Nucleus accumbens (tissue), 56 donors: ENCODE measurements around the gene FAM210A.

Experiments
- DNase-seq, 56 donors: peaks; one replicate each; lab custom pipeline; 2025; lab: John Stamatoyannopoulos, UW

FAM210A gene

GRCh38 chr18:13624563-13625237 lies 101.7 kb downstream of the FAM210A start:
- peak in 1 of 56 donors; percentile 28 for DNase-seq

DNA sequence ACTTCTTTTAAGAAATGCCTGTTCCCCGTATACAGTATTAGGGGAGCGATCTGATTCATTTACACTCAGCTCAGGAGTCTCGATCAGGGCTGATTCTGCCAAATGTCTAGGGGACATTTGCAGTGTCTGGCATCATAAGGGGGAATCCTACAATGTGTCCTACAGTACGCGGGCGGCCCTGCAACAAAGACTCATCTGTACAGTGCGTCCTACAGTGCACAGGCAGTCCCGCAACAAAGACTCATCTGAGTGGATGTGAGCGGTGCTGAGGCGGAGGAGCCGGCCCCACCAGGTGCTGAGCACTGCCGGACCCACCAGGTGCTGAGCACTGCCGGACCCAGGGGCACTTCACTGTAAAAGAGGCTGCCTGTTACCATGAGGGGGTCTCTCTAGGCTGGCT lies 102.5 kb downstream of the FAM210A start:
- DNase-seq: peak in 12 of 56 donors; percentile 29 to 68 (median 44)

- no peak for DNase-seq
Observed at GRCh38 chr18:13623348-13623747, 103.0 kb downstream of the FAM210A start.

DNA sequence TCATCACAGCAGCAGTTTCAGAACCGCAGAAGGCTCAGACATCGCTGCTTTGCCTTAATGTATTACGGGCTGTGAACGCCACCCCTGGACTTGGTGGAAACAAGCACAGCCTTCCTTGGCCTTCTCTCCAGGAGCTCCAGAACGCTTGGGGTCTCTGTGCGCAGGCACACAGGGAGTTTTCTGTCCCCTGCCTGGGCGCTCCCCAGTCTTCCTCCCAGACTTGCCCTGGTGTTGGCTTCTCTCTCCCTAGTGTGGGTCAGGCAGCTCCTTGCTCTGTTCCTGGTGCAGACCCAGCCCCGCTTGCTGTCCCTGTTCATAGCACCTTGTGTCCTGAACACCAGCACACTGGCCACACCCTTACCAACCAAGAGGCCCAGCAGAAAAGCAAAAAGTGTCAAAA lies 103.6 kb downstream of the FAM210A start:
- DNase-seq: no peak

DNA sequence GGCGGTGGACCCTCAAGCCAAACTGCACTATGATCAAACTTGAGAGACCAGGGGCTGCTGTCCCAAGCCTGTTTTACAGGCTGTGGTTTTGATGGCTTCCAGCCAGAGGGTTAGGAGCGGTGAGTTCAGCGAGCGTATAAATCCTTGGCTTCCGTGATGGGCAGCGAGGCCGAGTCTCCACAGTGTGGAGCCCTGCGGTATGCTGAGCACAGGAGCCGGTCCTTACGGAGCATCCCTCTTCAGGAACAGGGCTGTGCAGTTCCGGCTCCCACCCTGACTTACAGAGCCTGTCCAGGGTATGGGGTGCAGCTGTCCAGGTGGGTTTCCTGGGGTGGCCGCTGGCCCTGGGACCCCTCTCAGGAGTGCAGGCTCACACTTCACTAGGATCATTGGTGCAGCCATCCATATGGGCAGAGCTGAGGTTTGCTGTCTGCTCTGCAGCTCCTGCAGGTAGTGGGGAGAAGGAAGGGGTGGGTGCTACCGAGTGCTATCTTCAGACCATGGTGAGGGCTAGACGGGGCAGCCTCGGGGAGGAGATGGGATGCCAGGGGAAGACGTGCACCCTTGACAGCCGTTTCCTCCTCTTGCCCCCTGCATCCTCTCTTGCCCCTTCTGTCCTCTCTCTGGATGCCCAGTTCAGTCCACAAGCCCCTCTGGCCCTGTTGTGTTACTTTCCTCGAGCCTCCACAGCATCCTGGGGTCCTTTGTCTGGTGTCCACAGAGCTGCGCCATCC lies 104.3 kb downstream of the FAM210A start:
- no peak for DNase-seq

GRCh38 chr18:13621446-13621849 lies 104.9 kb downstream of the FAM210A start:
- no peak for DNase-seq

- no peak for DNase-seq
Observed at GRCh38 chr18:13620818-13621445, 105.4 kb downstream of the FAM210A start.

GRCh38 chr18:13620206-13620672 lies 106.1 kb downstream of the FAM210A start:
- DNase-seq: no peak

DNA sequence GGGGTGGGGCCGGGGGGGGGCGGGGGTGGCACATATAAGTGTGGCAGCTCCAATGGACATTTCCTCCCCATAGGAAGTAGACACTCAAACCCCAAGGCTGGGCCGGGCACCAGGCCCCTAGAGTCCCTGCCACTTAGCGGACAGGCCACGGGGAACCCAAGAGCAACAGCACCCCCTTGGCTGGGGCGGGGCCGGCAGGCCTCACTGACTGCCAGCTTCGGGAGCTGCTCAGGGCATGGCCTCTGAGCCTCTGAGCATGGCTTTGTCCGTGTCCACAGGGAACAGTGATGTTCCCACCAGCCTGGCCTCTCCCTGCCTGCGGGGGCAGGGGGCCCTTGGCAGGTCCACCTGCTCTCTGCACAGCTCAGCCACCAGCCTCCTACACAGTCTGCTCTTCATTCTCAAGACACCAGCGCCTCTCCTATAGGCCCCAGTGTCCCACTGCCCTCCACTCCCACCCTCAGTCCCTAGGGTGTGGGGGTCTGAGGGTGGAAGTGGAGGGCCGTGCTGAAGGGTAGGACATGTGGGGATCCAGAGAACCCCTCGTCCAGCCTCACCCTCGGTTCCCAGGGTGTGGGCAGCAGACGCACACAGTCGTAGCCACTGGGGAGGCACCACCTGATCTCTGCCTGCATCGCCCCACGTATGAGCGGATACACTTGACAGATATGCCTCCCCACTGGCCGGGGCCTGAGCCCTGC lies 106.7 kb downstream of the FAM210A start:
- peak in 10 of 56 donors; percentile 30 to 66 (median 44) for DNase-seq

DNA sequence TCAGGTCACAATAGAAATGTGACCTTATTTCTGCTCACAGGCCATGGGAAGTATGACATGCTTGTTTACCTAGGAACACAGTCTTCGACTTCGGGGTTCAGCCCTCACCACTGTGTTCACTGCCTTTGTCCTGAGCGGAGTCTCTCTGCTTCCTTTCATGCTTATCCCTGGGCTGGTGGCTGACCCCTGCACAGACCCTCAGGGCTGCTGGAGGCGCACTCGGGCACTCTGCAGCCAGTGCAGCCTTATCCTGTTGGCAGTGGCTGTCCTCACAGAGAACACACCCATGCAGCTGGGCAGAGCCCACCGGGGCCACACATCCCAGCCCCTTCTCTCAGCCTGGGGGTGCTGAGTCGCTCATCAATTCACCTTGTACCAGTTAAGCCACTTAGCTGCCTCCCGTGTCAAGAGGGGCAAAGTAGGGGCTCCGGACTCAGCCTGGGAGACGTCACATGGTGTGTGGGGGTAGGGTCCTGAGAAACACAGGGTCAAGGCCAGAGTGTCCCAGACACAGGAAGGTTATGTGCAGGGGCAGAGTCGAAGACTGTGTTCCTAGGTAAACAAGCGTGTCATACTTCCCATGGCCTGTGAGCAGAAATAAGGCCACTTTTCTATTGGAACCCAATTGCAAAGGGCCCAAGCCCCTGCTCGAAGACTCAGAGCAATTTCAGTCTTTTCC lies 107.5 kb downstream of the FAM210A start:
- DNase-seq: no peak

DNA sequence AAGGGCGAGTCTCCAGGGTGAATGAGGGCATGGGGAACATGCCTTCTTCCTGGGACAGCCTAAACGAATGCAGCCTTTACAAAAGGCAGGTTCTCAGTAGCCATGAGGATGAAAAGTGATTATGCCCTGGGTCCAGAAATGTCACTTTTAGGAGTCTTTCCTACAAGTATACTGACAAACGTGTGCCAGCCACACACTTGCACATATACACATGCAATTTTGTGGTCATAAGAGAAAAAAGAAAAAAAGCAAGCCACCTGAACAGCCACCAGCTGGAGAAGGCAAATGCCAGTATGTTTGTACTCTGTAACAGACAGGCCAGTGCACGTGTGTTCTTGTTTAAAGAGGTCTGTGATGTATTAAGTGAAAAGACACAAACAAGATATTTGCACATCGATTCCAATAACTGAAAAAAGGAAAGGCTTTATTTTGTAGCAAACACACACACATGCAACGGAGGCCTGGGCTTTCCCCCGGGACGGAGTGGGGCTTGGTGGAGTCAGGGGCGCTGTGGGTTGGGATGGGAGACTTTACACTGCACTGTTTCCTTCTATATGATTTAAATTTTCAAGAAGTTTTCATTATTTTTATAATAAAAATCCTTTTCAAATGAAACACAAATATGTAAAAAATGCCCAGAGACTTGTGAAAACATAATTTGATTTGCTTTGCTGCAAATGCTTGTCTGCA lies 108.4 kb downstream of the FAM210A start:
- no peak for DNase-seq

DNA sequence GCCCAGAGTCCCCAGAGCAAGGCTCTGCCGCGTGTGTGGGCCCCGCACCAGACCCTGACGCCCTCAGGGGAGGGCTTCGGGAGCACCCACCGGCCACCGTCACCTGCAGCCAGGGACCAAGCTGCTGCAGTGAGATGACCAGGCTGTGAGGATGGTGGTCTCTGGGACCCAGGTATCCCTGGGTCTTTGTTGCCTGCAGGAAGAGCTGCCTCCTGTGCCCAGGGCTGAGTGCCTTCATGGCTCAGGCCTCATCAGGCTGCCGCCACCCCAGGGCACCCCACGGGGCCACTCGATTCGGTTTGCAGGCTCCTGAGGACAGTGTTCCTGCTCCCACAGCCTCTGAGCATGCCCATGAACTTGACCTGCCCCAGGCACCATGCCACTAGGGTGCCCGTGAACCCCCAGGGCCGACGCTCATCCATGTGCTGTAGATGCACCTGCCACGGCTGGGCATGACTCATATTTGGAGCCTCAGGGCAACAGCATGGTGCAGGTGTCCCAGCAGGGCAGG lies 109.8 kb downstream of the FAM210A start:
- DNase-seq: no peak

- peak in 1 of 56 donors; percentile 15 for DNase-seq
Observed at GRCh38 chr18:13616041-13616440, 110.3 kb downstream of the FAM210A start.

DNA sequence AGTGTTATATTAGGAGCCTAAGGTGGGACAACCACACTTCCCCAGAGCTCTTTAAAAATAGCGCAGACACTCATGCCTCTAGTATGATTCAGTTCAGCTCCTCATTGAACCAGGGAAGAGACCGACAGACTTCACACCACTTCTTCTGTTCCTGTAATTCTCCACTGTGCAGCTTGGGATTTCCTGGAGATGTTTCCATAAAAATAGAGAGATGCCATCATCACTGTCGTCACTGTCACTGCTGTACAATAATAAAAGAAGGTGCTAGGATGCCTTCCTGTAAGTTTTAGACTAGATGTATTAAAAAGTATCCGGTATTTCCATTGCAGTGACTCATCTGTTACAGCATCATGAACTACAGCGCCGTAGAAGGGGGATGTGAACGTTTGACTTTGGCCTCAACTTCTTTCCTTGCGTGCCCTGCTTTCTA lies 110.9 kb downstream of the FAM210A start:
- DNase-seq: peak in 1 of 56 donors; percentile 69

- peak in 13 of 56 donors; percentile 30 to 68 (median 44) for DNase-seq
Observed at GRCh38 chr18:13614641-13615288, 111.6 kb downstream of the FAM210A start.

DNA sequence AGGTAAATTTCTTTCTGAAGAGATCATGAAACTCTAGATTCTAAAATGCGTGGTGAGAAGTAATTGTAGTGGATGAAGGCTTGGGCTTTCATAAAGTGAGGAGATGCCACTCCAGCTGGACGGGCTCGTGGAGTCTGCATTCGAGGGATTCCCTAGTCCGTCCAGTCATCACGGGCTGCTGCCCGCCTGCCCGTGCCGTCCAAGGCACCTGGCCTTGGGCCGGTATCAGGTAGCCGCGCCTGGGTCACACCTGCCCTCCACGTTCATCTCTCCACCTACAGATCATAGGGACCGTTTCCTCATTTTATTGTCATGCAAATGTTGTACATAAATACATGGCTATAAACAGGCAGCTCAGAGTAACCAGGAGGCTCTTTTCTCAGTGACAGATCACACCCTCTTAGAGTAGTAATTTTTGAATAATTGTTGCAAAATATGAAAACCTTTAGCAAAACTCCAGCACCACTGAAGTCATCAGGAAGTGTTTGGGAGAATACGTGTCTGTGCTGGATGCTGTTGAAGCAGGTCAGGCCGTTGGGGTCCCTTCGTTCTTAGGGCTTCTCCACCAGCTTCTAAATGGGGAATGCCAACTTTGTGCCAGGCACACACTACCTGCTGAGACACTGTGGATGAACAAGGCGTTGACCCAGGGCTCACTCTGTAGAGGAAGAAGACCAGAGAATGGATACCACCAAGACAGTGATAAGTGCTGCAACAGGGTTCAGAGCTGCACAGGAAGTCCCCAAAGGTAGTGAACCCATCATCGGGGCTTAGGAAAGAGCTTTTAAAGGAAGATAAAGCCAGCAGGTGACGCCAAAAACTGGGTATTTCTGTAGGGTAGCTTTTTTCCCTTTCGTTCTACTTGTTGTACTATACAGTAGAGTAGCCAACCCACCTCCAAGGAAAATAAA lies 112.5 kb downstream of the FAM210A start:
- peak in 1 of 56 donors; percentile 37 for DNase-seq
